GM12872 (cell line): ENCODE measurements around the gene TYRO3.

Experiments
- TF ChIP-seq, protein P1 (sequence below): IDR thresholded peaks from 3 replicates; pipeline ENCODE4 v1.5.1; 2011; ENCODE audit warnings: low read depth, mild to moderate bottlenecking, low read length, moderate library complexity; ENCODE audit not compliant: insufficient read depth

The TYRO3 gene

DNA sequence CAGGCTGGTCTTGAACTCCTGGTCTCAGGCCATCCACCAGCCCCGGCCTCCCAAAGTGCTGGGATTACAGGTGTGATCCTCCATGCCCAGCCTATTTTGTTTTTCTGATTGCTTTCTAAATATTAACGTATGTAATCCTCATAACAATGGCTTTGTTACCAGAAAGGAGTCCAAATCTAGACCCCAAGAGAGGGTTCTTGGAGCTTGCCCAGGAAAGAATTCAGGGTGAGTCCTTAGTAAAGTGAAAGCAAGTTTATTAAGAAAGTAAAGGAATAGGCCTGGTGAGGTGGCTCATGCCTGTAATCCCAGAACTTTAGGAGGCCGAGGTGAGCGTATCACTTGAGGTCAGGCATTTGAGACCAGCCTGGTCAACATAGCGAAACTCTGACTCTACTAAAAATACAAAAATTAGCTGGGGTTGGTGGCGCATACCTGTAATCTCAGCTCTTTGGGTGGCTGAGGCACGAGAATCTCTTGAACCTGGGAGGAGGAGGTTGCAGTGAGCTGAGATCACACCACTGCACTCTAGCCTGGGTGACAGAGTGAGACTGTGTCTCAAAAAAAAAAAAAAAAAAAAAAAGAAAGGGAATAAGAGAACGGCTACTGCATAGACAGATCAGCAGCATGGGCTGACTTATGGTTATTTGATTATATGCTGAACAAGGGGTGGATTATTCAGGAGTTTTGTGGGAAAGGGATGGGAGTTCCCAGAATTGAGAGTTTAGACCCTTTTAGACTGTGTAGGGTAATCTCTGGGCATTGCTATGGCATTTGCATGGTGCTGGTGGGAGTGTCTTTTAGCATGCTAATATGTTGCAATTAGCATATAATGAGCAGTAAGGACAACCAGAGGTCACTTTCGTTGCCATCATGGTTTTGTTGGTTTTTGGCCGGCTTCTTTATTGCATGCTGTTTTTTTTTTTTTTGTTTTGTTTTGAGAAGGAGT lies 36.1 kb downstream of the TYRO3 start:
- TF ChIP-seq, protein P1, sequence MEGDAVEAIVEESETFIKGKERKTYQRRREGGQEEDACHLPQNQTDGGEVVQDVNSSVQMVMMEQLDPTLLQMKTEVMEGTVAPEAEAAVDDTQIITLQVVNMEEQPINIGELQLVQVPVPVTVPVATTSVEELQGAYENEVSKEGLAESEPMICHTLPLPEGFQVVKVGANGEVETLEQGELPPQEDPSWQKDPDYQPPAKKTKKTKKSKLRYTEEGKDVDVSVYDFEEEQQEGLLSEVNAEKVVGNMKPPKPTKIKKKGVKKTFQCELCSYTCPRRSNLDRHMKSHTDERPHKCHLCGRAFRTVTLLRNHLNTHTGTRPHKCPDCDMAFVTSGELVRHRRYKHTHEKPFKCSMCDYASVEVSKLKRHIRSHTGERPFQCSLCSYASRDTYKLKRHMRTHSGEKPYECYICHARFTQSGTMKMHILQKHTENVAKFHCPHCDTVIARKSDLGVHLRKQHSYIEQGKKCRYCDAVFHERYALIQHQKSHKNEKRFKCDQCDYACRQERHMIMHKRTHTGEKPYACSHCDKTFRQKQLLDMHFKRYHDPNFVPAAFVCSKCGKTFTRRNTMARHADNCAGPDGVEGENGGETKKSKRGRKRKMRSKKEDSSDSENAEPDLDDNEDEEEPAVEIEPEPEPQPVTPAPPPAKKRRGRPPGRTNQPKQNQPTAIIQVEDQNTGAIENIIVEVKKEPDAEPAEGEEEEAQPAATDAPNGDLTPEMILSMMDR, result no peak

DNA sequence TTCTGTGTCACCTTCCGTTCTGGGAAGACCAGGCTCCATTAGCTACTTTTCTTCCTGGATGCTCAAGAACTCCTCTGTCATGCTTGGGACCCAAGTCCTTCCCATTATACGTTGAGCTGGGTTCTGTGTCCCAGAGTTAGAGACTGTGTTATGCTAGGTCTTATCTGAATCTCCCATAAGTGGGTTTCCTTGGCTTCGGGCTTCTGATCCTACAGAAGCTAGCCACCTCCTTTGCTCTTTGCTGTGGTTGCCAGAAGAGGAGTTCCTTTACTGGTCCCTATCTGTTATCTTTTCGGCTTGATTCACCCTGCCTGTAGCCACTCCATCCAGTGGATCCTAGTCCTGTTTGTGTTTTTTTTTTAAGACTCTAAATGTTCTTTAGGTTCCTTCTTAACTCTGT lies 38.0 kb downstream of the TYRO3 start:
- TF ChIP-seq, protein P1, result no peak

GRCh38 chr15:41597787-41598186 lies 38.8 kb downstream of the TYRO3 start:
- TF ChIP-seq, protein P1, result no peak

DNA sequence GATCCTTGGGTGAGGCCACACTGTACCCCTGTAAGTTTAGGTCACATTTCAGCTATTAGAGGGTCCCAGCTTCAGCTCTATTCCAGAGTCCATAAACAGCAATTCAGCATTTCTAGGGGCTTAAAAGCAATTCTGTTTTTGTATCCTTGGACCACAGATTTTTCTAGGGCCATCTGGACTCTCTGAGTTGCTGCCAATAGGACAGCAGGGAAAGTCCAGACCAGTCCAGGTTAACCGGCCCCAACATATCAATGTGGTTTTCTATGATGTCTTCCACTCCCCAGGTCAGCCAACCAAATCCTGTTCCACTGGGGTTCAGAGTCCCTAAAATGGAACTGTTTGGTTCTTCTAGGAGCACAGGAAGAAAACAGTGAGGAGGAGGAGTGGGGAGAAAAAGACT lies 40.0 kb downstream of the TYRO3 start:
- TF ChIP-seq, protein P1, result no peak

DNA sequence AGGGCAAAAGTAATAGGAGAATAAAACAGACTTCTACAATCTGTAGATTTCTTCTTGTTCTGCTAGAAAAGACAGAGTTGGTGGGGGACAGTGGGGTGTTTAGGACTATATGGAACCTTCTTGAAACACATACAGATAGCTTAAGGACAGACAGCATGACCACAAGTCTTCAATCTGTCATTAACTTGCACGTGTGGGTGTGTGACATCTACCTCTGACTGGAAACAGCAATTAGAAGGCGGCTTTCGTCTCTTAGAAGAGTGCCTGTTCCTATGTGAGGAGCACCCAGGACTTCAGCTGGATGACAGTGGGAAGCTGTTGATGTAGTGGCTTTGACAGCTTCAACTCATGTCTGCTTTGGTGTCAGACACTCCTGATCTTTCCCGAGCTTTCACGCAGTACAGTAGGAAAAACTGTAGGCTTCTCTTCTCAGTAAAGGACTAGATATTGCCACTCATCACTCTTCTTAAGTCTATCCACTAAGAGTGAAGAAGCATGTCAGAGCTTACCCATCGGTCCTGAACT lies 44.5 kb downstream of the TYRO3 start:
- TF ChIP-seq, protein P1, result no peak

DNA sequence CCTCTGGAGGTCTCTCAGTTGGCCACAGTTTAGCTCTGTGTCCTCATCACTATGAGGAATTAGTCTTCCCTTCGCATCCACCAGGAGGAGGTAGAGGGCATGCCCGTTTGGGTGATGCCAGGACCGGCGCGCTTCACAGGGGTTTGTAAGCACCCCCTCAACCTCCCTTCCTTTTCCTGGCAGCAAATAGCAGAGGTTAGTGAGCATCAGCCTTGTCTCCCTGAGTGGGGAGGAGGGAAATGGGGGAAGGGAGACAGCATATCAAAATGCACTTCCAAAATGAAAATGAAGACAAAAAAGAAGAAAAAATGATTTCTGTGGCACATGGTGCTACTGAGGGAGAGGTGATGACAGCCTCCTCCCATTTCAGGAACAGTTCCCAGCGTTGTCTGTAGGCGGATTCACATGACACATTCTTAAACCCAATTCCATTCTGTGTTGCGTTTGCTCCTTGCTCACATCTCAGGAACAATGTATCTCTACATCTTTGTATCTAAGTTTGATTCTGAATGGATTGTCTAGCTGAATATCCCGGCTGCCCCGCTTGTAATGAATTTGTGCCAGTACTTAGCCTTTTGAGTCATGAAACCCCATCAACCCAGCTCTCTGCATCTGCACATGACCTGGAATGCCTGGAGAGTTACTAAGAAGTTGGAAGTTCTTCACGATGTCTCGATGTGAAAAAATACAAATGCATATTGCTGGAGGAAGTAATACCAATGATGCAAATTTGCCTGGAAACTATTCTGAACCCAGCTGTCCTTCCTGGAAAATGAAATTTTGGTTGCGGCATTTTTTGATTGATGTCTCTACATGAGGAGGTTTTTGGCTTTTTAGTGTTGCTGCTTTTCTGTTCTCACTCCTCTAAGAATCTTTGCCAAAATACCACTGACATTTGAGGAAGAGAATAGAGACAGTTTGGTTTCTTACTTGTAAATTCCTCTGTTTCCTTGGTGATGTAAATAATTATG lies 45.2 kb downstream of the TYRO3 start:
- TF ChIP-seq, protein P1, result peak; percentile 84

- TF ChIP-seq, protein P1, result no peak
Observed at GRCh38 chr15:41605566-41605965, 46.6 kb downstream of the TYRO3 start.
